Activated T-helper 1 cell treated with anti-CD3 and anti-CD28 coated beads, Interleukin-12 subunit alpha, Interleukin-12 subunit beta, Interleukin-2, Interleukin-4 antibody, amounts not matched to agents 30 ng/mL and 10 ng/mL and 1 ng/mL, durations not matched to agents 14 hours and 24 hours and 36 hours (primary cell): ENCODE data around the gene PRPS1L1. TPM values are rescaled to one million over a fixed set of nuclear protein-coding genes. Genes with fewer than 3 reads are reported as not detected.

Experiments
- DNase-seq: peaks from one replicate; pipeline ENCODE4 v3.0.0; 2021; ENCODE audit warnings: low spot score
- H3K27ac Mint-ChIP-seq: one replicate; pipeline ENCODE4 v1.8.0; 2021; ENCODE audit warnings: mild to moderate bottlenecking, mixed read lengths
- H3K27me3 Mint-ChIP-seq: one replicate; pipeline ENCODE4 v1.8.0; 2022; ENCODE audit warnings: mild to moderate bottlenecking, moderate library complexity, mixed read lengths; ENCODE audit not compliant: insufficient read depth
- H3K36me3 Mint-ChIP-seq: one replicate; pipeline ENCODE4 v1.8.0; 2021; ENCODE audit warnings: low read depth, mixed read lengths
- H3K4me1 Mint-ChIP-seq: one replicate; pipeline ENCODE4 v1.8.0; 2021; ENCODE audit warnings: low read depth, mixed read lengths
- H3K4me3 Mint-ChIP-seq: one replicate; pipeline ENCODE4 v1.8.0; 2021; ENCODE audit warnings: mild to moderate bottlenecking, moderate library complexity, mixed read lengths
- H3K9me3 Mint-ChIP-seq: one replicate; pipeline ENCODE4 v1.8.0; 2021; ENCODE audit warnings: mixed read lengths
- intact Hi-C: fragments of 100-400 bp; cut with micrococcal nuclease; formaldehyde crosslinking; loops from one replicate; pipeline ENCODE4 v1.15.1; 2024
- total RNA-seq: library from RNA; stranded (reverse); gene quantifications from 2 replicates; pipeline ENCODE4 v1.2.3, GENCODE V29; 2022

Gene PRPS1L1
- total RNA-seq, 1 donor from 2014 or later: not detected

DNA sequence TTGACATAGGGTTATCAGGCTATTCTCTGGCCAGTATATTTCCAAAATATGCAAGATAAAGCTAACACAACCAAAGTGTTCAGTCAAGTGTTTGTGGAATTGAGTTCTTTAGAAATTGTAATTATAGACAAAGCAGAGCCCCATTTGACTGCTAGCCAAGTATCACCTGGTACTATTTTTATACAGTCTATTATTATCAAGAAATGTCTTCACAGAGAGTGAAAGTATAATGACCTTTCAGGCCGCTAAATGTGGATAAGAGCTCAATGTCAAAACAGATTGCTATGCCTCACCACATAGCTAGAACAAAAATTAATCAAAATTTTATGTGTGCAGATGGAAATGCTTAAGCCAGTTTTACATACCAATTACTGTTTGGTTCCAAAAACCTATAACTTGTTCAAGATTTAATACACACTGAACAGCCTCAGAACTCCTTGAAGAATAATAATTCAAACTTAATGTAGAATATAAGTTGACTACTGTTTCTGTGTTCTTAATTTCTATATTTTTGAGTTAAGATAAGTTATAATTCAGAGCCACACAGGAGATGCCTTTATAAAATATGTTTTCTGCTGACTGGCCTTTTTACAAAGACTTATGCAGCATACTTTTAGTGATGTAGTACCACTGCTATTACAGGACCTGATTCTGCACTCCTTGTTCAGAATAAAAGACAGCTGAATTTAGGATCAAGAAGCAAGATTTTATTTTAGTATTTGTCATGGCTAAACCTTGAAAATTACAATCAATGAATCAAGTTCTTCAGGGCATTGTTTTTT lies 31.0 kb downstream of the PRPS1L1 start:
- Mint-ChIP-seq H3K9me3 (no peaks in the 10 kb centered on the region), H3K27ac (no peak overlapping the region), H3K27me3 (peaks cover 3% of the 10 kb centered on the region), H3K4me3 (no peak overlapping the region), H3K4me1 (no peaks in the 10 kb centered on the region), H3K36me3 (no peaks in the 10 kb centered on the region)
- no peak for DNase-seq
- intact Hi-C loops: loop anchor here (10.0 kb wide), 1 partner anchor 292 kb away; no protein-coding TSS in a partner anchor

DNA sequence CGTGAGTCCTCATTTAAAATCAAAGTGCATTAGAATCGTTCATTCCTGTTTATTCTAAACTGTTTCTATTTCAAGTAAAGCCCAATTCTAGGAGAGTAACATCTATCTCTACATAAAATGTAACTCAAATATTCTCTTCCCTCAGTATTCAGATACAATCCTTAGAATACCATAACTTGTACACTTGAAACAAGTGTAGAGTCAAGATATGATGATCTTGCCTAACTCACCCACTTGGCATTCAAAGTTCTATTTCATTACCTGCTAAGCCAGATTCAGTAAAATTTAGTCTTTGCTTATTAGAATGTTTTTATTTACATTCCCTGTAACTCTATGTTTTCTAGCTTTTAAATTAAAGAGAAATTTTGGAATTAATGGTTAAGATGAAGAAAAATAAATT lies 31.6 kb downstream of the PRPS1L1 start:
- intact Hi-C loops: loop anchor here (10.0 kb wide), 1 partner anchor 291 kb away; no protein-coding TSS in a partner anchor
- no peak overlapping the region for H3K4me3 Mint-ChIP-seq
- no peak for DNase-seq
- H3K27ac Mint-ChIP-seq: no peak overlapping the region
- H3K4me1 Mint-ChIP-seq: no peaks in the 10 kb centered on the region
- H3K36me3 Mint-ChIP-seq: no peaks in the 10 kb centered on the region
- H3K27me3 Mint-ChIP-seq: peaks cover 3% of the 10 kb centered on the region
- no peaks in the 10 kb centered on the region for H3K9me3 Mint-ChIP-seq

DNA sequence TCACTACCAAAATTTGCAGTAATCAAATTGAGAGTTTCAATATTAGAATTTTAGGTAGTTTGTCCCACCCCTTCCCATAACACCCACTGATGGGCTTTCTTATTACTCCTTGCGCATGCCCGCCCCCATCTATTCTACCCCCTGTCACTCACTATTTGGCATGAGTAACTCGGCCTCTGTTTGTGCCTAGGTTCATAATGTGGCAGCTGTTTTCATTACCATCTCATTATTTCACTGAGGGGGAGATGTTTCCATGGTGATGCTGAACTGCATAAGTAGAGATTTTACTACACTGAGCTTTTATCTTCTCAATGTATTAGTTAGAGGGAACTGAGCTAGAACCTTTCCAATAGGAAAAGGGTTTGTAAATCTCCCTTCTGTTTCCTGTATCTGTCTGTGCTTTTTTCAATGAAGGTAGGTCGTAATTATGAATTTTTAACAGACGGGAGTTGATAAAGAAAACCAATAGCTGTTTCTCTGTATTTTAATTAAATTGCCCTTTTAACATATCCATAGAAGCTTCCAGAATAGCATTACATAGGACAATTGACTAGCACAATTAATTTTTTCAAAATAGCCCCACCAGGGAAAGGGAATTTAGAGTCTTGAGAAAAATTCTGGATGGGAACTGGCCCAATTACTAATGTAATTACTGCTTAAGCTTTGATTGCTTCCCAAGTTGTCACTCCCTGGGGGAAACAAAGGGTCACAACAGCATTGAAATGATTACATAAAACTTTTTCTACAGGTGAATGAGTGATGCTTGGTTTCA lies 33.4 kb downstream of the PRPS1L1 start:
- no peak for DNase-seq
- Mint-ChIP-seq H3K4me1 (no peaks in the 10 kb centered on the region), H3K27me3 (peaks cover 3% of the 10 kb centered on the region), H3K4me3 (no peak overlapping the region), H3K36me3 (no peaks in the 10 kb centered on the region), H3K27ac (no peak overlapping the region), H3K9me3 (no peaks in the 10 kb centered on the region)
- intact Hi-C loops: loop anchor here (10.0 kb wide), 1 partner anchor 289 kb away; no protein-coding TSS in a partner anchor

DNA sequence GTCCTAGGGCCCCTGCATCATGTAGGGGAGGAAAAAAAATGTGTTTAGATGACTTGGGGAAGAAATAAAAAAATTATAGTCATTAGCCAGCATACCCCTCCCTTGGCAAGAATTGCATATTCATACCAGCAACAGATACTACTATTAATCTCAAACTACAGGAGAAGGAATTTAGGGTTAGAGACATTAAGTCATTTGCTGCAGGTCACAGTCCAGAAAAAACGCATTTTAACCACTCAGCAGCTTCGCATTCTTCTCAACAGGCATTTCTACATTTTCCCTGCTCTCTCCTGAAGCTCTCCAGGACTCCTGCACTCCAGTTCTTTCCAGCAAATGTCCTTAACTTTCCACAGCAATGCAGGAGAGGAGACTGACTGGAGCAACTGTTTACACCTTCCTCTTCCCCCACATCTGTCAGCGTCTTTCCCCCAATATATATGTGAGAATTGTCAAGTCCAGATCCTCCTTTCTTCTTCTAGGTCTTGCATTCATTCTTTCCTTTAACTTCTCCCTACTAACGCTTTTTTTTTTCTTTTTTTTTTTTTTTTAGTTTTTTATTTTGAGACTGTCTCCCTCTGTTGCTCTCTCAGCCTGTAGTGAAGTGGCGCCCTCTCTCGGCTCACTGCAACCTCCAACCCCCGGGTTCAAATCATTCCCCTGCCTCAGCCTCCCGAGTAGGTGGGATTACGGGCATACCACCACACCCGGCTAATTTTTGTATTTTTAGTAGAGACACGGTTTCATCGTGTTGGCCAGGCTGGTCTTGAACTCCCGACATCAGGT lies 35.6 kb downstream of the PRPS1L1 start:
- H3K27ac Mint-ChIP-seq: no peak overlapping the region
- no peaks in the 10 kb centered on the region for H3K4me1 Mint-ChIP-seq
- no peak for DNase-seq
- H3K4me3 Mint-ChIP-seq: no peak overlapping the region
- no peaks in the 10 kb centered on the region for H3K36me3 Mint-ChIP-seq
- peaks cover 3% of the 10 kb centered on the region for H3K27me3 Mint-ChIP-seq
- no peaks in the 10 kb centered on the region for H3K9me3 Mint-ChIP-seq
- intact Hi-C loops: loop anchor here (1.0 to 10.0 kb wide), 2 partner anchors 222 to 287 kb away; no protein-coding TSS in a partner anchor

DNA sequence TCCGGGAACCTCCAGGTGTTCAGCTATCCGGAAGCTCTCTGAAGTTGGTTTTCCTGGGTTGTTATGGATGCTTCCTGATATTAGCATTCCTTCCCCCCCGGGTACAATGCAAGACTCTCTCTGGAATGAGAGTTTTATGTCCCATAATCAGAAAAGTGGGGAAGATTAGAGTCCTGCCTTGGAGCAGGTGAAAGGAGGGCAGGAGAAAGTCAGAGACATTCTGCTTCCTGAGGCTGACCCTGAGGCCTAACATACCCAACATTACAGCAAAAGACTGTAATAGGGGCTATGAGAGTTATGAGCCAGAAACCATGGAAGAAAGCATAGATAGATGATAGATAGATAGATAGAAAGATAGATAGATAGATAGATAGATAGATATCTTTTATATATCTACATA lies 36.9 kb downstream of the PRPS1L1 start:
- intact Hi-C loops: loop anchor here (10.0 kb wide), 1 partner anchor 286 kb away; no protein-coding TSS in a partner anchor
- no peak for DNase-seq
- H3K9me3 Mint-ChIP-seq: no peaks in the 10 kb centered on the region
- peaks cover 2% of the 10 kb centered on the region for H3K27me3 Mint-ChIP-seq
- no peak overlapping the region for H3K27ac Mint-ChIP-seq
- H3K36me3 Mint-ChIP-seq: no peaks in the 10 kb centered on the region
- no peak overlapping the region for H3K4me3 Mint-ChIP-seq
- no peaks in the 10 kb centered on the region for H3K4me1 Mint-ChIP-seq

DNA sequence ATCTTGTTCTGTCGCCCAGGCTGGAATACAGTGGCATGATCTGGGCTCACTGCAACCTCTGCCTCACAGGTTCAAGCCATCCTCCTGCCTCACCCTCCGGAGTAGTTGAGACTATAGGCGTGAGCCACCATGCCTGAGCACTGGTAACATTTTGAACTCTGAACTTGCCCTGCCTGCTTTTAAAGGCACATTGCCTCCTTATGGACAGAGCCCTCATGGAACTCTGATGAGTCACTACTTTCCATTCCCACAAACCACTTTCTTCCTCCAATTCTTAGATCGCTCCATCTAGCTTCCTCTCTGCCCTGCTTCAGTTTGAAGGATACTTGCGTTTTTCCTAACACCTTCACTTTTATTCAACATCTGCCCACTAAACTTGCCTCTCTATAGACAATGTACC lies 38.1 kb downstream of the PRPS1L1 start:
- H3K27me3 Mint-ChIP-seq: peaks cover 2% of the 10 kb centered on the region
- H3K4me3 Mint-ChIP-seq: no peak overlapping the region
- intact Hi-C loops: no loop called here

DNA sequence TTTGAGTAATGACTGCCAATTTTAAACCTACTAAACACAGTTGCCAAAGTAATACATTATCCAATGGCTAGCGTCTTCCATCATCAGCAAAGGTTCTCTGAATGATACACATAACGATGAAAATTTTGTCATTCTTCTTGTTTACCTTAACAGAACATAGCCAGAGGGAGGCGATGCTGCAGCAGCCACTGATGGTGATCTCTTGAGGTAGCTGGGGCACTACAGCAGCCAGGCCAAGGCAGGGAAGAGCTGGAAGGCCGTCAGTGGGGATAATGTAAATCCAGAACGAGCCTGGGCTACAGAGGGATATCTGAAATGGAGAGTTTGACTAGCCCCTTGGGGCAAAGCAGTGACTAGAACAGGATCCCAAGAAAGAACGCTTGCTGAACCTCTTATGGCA lies 38.8 kb downstream of the PRPS1L1 start:
- DNase-seq: no peak
- Mint-ChIP-seq H3K27me3 (peaks cover 2% of the 10 kb centered on the region), H3K36me3 (no peaks in the 10 kb centered on the region), H3K4me3 (no peak overlapping the region), H3K4me1 (no peaks in the 10 kb centered on the region), H3K27ac (no peak overlapping the region), H3K9me3 (no peaks in the 10 kb centered on the region)
- intact Hi-C loops: no loop called here

More for the DNA sequence above, 38.1 kb downstream of the PRPS1L1 start:
- no peaks in the 10 kb centered on the region for H3K36me3 Mint-ChIP-seq
- DNase-seq: no peak
- no peak overlapping the region for H3K27ac Mint-ChIP-seq
- H3K4me1 Mint-ChIP-seq: no peaks in the 10 kb centered on the region
- no peaks in the 10 kb centered on the region for H3K9me3 Mint-ChIP-seq

DNA sequence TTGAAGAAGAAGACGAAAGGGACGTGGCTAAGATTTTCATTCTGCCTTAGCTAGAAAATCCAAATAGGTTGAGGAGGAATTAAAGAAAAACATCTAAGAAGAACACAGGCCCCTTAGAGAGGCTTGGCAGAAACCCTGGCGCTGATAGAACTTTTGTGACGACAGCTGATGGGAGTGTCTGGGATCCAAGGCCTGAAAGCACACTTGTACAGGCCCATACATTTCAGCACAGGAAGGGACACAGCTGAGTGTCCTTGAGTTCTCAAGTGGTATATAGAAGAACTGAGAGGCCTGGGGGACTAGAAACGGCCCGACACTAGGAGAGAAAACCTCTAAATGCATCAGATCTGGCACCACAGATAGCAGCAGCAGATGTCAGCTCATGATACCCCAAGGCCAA lies 39.5 kb downstream of the PRPS1L1 start:
- Mint-ChIP-seq H3K27ac (no peak overlapping the region), H3K9me3 (no peaks in the 10 kb centered on the region), H3K4me3 (no peak overlapping the region), H3K4me1 (no peaks in the 10 kb centered on the region), H3K27me3 (peaks cover 2% of the 10 kb centered on the region), H3K36me3 (no peaks in the 10 kb centered on the region)
- intact Hi-C loops: no loop called here
- no peak for DNase-seq

DNA sequence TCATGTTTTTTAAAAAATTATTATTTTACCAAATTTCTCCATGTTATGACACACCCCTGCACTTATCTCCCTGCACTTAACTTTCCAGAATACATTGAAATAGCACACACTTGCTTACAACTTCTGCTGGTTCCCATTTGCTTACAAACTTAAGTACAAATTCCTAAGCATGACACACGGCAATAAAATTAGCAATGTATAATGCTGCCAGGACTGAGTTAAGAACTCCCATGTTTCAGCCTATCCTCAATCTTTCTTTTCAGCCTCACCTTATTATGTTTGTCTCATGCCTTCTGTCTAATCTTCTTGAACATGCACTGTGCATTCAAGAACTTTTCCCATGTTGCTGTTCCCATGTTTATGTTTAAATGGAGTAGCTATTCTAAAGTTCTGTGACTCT lies 40.8 kb downstream of the PRPS1L1 start:
- Mint-ChIP-seq H3K27me3 (peaks cover 2% of the 10 kb centered on the region), H3K4me1 (no peaks in the 10 kb centered on the region), H3K4me3 (no peak overlapping the region), H3K27ac (no peak overlapping the region), H3K9me3 (no peaks in the 10 kb centered on the region), H3K36me3 (no peaks in the 10 kb centered on the region)
- intact Hi-C loops: no loop called here
- no peak for DNase-seq

DNA sequence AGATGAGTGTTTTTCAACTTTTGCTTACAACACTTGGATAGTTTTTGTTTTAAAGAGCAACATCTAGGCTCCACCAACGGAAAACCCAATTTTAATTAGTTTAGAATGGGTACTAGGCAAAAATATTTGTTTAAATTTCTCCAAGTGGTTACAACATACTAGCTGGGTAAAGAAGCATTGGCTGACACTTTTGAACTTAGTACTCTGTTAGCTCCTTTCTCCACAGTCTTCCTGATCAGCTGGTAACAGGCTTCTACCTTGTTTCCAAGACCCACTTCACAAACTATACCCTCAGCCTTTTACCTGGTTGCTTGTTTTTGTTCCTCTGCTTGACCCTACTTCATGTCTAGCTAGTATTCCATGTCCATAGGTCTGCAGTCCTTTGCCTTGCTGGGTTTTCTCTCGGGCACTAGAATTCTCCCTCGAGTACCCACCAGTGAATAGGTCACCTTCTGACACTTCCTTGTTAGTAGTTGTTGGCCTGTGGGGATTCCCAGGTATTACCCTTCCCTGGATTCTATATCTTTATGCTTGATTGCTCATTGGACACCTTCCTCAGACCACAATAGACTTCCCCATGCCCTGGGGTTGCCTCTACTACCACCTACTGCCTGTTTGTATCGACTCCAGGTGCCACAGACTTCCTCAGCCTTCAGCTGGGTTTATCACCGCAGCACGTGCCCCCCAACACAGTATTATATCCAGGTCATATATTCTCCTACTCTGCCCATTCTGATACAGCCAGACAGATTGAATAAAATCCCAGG lies 42.0 kb downstream of the PRPS1L1 start:
- Mint-ChIP-seq H3K36me3 (no peaks in the 10 kb centered on the region), H3K27ac (no peak overlapping the region), H3K4me1 (no peaks in the 10 kb centered on the region), H3K27me3 (peaks cover 2% of the 10 kb centered on the region), H3K9me3 (no peaks in the 10 kb centered on the region), H3K4me3 (no peak overlapping the region)
- intact Hi-C loops: no loop called here
- no peak for DNase-seq

DNA sequence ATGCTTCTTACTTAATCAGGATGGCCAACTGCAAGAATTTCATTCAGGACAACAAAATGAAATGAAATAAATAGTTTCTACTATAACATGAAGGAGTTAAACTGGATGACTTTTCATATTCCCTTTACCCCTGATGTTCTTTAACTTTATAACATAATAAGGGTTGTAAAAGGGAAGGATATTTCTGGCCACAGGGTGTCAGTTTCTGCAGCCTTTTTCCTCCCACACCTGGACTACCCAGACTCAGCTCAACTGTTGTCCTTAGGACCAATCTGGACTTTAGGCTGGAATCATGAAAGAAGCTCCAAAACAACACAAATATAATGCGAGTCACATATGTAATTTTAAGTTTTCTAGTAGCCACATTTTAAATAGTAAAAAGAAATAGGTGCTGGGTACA lies 43.4 kb downstream of the PRPS1L1 start:
- H3K27ac Mint-ChIP-seq: no peak overlapping the region
- H3K4me3 Mint-ChIP-seq: no peak overlapping the region
- intact Hi-C loops: no loop called here
- no peaks in the 10 kb centered on the region for H3K9me3 Mint-ChIP-seq
- H3K36me3 Mint-ChIP-seq: no peaks in the 10 kb centered on the region
- peaks cover 2% of the 10 kb centered on the region for H3K27me3 Mint-ChIP-seq
- no peak for DNase-seq
- no peaks in the 10 kb centered on the region for H3K4me1 Mint-ChIP-seq
